COR-L47 (cell line): Measurements from ENCODE around the gene SPATC1L.

Experiments
- DNase-seq: peaks from one replicate; lab custom pipeline; 2025; lab: John Stamatoyannopoulos, UW

Gene SPATC1L

GRCh38 chr21:46119144-46119636 lies 65.1 kb downstream of the SPATC1L start:
- DNase-seq: no peak

GRCh38 chr21:46118316-46119143 lies 65.7 kb downstream of the SPATC1L start:
- DNase-seq: no peak

- no peak for DNase-seq
These were observed 66.5 kb downstream of the SPATC1L start for GRCh38 chr21:46117586-46118315.

GRCh38 chr21:46116776-46117585 lies 67.3 kb downstream of the SPATC1L start:
- DNase-seq: no peak

- DNase-seq: no peak
These were observed 68.0 kb downstream of the SPATC1L start for GRCh38 chr21:46116189-46116775.

GRCh38 chr21:46115441-46116188 lies 68.6 kb downstream of the SPATC1L start:
- DNase-seq: no peak

- no peak for DNase-seq
These were observed 69.3 kb downstream of the SPATC1L start for GRCh38 chr21:46114963-46115362.

- DNase-seq: no peak
These were observed 70.6 kb downstream of the SPATC1L start for GRCh38 chr21:46113497-46114176.

GRCh38 chr21:46112725-46113215 lies 71.5 kb downstream of the SPATC1L start:
- no peak for DNase-seq

GRCh38 chr21:46111857-46112724 lies 72.2 kb downstream of the SPATC1L start:
- DNase-seq: no peak

- DNase-seq: no peak
These were observed 73.1 kb downstream of the SPATC1L start for GRCh38 chr21:46111193-46111571.
